ENCODE data around the gene PRLR.

PRLR gene

DNA sequence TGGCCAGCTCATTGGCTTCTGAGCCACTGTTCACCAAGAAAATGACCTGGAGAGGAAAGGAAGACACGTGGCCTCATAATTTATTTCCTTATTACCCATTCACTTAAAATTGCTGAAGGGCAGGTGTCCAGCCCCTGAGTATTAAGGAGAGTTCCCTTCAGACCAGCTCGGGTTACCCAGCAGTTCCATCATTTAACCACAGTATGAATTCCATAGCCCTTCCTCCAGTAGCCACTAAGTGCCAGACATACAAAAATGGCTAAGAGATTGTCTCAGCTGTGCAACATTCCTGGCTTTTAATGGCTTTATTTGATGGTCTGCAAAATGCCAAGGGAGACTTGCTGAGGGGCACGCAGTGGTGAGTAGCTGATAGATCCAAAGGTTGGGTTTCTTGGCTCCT is 195.0 kb downstream of the PRLR start:
- TF ChIP-seq, protein P1, sequence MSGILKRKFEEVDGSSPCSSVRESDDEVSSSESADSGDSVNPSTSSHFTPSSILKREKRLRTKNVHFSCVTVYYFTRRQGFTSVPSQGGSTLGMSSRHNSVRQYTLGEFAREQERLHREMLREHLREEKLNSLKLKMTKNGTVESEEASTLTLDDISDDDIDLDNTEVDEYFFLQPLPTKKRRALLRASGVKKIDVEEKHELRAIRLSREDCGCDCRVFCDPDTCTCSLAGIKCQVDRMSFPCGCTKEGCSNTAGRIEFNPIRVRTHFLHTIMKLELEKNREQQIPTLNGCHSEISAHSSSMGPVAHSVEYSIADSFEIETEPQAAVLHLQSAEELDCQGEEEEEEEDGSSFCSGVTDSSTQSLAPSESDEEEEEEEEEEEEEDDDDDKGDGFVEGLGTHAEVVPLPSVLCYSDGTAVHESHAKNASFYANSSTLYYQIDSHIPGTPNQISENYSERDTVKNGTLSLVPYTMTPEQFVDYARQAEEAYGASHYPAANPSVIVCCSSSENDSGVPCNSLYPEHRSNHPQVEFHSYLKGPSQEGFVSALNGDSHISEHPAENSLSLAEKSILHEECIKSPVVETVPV (CRISPR knock-in tag; IDR thresholded peaks at IDR 0.05) = no peak
- TF ChIP-seq, protein P2, sequence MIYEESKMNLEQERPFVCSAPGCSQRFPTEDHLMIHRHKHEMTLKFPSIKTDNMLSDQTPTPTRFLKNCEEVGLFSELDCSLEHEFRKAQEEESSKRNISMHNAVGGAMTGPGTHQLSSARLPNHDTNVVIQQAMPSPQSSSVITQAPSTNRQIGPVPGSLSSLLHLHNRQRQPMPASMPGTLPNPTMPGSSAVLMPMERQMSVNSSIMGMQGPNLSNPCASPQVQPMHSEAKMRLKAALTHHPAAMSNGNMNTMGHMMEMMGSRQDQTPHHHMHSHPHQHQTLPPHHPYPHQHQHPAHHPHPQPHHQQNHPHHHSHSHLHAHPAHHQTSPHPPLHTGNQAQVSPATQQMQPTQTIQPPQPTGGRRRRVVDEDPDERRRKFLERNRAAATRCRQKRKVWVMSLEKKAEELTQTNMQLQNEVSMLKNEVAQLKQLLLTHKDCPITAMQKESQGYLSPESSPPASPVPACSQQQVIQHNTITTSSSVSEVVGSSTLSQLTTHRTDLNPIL (CRISPR knock-in tag; IDR thresholded peaks at IDR 0.05; ENCODE audit: low read depth) = no peak
- no peak for TF ChIP-seq OSR1 (CRISPR knock-in tag; IDR thresholded peaks at IDR 0.05)
- TF ChIP-seq, protein P3, sequence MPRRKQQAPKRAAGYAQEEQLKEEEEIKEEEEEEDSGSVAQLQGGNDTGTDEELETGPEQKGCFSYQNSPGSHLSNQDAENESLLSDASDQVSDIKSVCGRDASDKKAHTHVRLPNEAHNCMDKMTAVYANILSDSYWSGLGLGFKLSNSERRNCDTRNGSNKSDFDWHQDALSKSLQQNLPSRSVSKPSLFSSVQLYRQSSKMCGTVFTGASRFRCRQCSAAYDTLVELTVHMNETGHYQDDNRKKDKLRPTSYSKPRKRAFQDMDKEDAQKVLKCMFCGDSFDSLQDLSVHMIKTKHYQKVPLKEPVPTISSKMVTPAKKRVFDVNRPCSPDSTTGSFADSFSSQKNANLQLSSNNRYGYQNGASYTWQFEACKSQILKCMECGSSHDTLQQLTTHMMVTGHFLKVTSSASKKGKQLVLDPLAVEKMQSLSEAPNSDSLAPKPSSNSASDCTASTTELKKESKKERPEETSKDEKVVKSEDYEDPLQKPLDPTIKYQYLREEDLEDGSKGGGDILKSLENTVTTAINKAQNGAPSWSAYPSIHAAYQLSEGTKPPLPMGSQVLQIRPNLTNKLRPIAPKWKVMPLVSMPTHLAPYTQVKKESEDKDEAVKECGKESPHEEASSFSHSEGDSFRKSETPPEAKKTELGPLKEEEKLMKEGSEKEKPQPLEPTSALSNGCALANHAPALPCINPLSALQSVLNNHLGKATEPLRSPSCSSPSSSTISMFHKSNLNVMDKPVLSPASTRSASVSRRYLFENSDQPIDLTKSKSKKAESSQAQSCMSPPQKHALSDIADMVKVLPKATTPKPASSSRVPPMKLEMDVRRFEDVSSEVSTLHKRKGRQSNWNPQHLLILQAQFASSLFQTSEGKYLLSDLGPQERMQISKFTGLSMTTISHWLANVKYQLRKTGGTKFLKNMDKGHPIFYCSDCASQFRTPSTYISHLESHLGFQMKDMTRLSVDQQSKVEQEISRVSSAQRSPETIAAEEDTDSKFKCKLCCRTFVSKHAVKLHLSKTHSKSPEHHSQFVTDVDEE (CRISPR knock-in tag; IDR thresholded peaks at IDR 0.05) = no peak
- no peak for TF ChIP-seq ESRRG (CRISPR knock-in tag; IDR thresholded peaks at IDR 0.05)
- TF ChIP-seq ARNTL (CRISPR knock-in tag; IDR thresholded peaks at IDR 0.05; ENCODE audit: borderline replicate concordance, low read depth) = no peak
- no peak for TF ChIP-seq CSDC2 (CRISPR knock-in tag; IDR thresholded peaks at IDR 0.05)
- no peak for TF ChIP-seq ZFP30 (CRISPR knock-in tag; IDR thresholded peaks at IDR 0.05)
- no peak for TF ChIP-seq TCF4 (CRISPR knock-in tag; IDR thresholded peaks at IDR 0.05; ENCODE audit: borderline replicate concordance)
- TF ChIP-seq GLIS3 (CRISPR knock-in tag; IDR thresholded peaks at IDR 0.05) = no peak
- no peak for TF ChIP-seq RARB (CRISPR knock-in tag; IDR thresholded peaks at IDR 0.05)
- TF ChIP-seq ISL1 (CRISPR knock-in tag; IDR thresholded peaks at IDR 0.05) = no peak
- no peak for TF ChIP-seq ZNF8 (CRISPR knock-in tag; IDR thresholded peaks at IDR 0.05)
- ATAC-seq = no peak

DNA sequence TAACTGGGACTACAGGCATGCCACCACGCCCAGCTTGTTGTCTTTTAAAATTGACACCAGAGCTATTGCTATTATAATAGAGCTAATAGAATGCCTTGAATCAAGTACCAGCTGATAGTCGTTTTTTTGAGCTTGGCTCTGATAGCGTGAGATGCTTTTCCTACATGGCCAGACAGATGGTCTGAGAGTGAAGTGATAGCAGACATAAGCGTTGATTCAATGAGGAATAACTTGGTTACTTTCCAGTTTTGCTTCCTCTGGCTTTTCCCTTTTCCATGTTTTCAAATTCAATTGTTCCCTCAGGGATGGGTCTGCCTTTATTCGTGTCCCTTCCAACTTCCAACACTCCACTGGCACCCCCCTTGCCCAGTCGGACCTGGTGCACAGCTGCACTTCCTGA is 197.9 kb downstream of the PRLR start:
- ATAC-seq = no peak

More for the DNA sequence above, 197.9 kb downstream of the PRLR start:
- TF ChIP-seq, protein P3 (CRISPR knock-in tag; IDR thresholded peaks at IDR 0.05) = no peak
- TF ChIP-seq ZC3H10 (CRISPR knock-in tag; IDR thresholded peaks at IDR 0.05) (no peak), ZNF565 (CRISPR knock-in tag; conservative IDR thresholded peaks at IDR 0.05; ENCODE audit: low read depth) (no peak), GLIS3 (CRISPR knock-in tag; IDR thresholded peaks at IDR 0.05) (no peak), ISL1 (CRISPR knock-in tag; IDR thresholded peaks at IDR 0.05) (no peak), RARB (CRISPR knock-in tag; IDR thresholded peaks at IDR 0.05) (no peak), TOX (CRISPR knock-in tag; IDR thresholded peaks at IDR 0.05; ENCODE audit: borderline replicate concordance) (no peak), ARNTL (CRISPR knock-in tag; IDR thresholded peaks at IDR 0.05; ENCODE audit: borderline replicate concordance, low read depth) (no peak), ZFP30 (CRISPR knock-in tag; IDR thresholded peaks at IDR 0.05) (no peak)
- TF ChIP-seq, protein P1 (CRISPR knock-in tag; IDR thresholded peaks at IDR 0.05) = no peak
- TF ChIP-seq, protein P2 (CRISPR knock-in tag; IDR thresholded peaks at IDR 0.05; ENCODE audit: low read depth) = no peak

Data from SK-N-SH treated with all-trans-retinoic acid at 6 μM for 48 hours (cell line).